Psoas muscle (tissue), 8 donors: ENCODE results near the gene RAG1. TPM values are rescaled to one million over a fixed set of nuclear protein-coding genes. Genes with fewer than 3 reads are reported as not detected.

Source experiments
- ATAC-seq, 4 donors: fragments of 200-7000 bp; cut with Tn5 transposase; one replicate each; pipeline ENCODE4 v1.9.1; 2020; ENCODE audit warnings: moderate library complexity in 3 of 4, mild to moderate bottlenecking in 2 of 4
- DNase-seq, 2 donors: peaks; one replicate each; pipeline ENCODE4 v3.0.0-alpha.2; 2020
- H3K27ac ChIP-seq: fragments of 200-600 bp; one replicate; pipeline ENCODE4 v1.8.0; 2022
- H3K27me3 ChIP-seq, 3 donors: fragments of 200-600 bp in 1 of 3; one replicate each; pipeline versions ENCODE4 v1.6.1 to v1.8.0; 2013 to 2022; ENCODE audit warnings: low read length in 2 of 3, mild to moderate bottlenecking in 2 of 3, moderate library complexity in 1 of 3; ENCODE audit not compliant: insufficient read depth in 3 of 3
- H3K36me3 ChIP-seq, 2 donors: fragments of 200-600 bp in 1 of 2; one replicate each; pipeline versions ENCODE4 v1.6.1 to v1.8.0; 2013 to 2022; ENCODE audit warnings: low read depth in 1 of 2, mild to moderate bottlenecking in 1 of 2, moderate library complexity in 1 of 2; ENCODE audit not compliant: insufficient read depth in 1 of 2
- H3K4me1 ChIP-seq: fragments of 200-600 bp; one replicate; pipeline ENCODE4 v1.8.0; 2022
- H3K4me3 ChIP-seq: fragments of 200-600 bp; one replicate; pipeline ENCODE4 v1.8.0; 2022; ENCODE audit warnings: mild to moderate bottlenecking
- H3K9me3 ChIP-seq: fragments of 200-600 bp; one replicate; pipeline ENCODE4 v1.8.0; 2022
- CTCF ChIP-seq: fragments of 200-600 bp; IDR thresholded peaks from one replicate; pipeline ENCODE4 v1.8.0; 2022; ENCODE audit warnings: antibody characterized with exemption
- WGBS, 3 donors: extraction: QIAGEN DNeasy Blood & Tissue Kit; methylation state at CpG; one replicate each; pipeline versions ENCODE4 v1.1.6 to v1.1.7; 2013; 5-methylcytosine and 5-hydroxymethylcytosine counted together
- intact Hi-C, 2 donors: fragments of 100-400 bp; cut with DNase I; formaldehyde crosslinking; loops; one replicate each; pipeline versions ENCODE4 v1.11.0 to v1.14.2; 2022
- polyA plus RNA-seq, 3 donors: library from polyadenylated mRNA; stranded (reverse); fragments of 200-250 nt; gene quantifications; one replicate each; pipeline ENCODE4 v1.2.3, GENCODE V29; 2013
- total RNA-seq, 4 donors: library from RNA; stranded (reverse); fragmentation: NEBNext Ultra II Directional in 2 of 4; extraction: Animal tissue kit (Norgen Biotek cat#: 25700) in 2 of 4; gene quantifications; one replicate each; pipeline versions ENCODE4 v1.2.1 to v1.2.4, GENCODE V29; 2021 to 2023
- donor health status: healthy with polysubstance abuse.
- donor health status: DM: no; HTN: no; CAD: no; lungs with moderate emphysema.
- donor health status: Bipolar disorder and iron deficiency.
- donor health status: healthy.
- donor health status: DM: yes; HTN: yes; CAD: no.
- donor health status: DM: no; HTN: no; CAD: no.
- donor health status: DM: no; HTN: no; CAD: no.
- donor health status: DM: yes; HTN: yes; CAD: no.

RAG1 gene
- total and polyA plus RNA-seq, 7 donors, result 0.04 to 1.7 (median 0.44) TPM

- Histone ChIP-seq H3K9me3 (no peaks in the 10 kb centered on the region), H3K4me1 (no peaks in the 10 kb centered on the region), H3K4me3 (no peak overlapping the region), H3K27me3 (peaks cover 0 to 7% (median 6%) of the 10 kb centered on the region in 3 donors), H3K36me3 (no peaks in the 10 kb centered on the region), H3K27ac (no peak overlapping the region)
- ATAC-seq (no peak), DNase-seq (no peak)
- intact Hi-C loops, result no loop called here
- no peak for TF ChIP-seq CTCF
- 81 to 84% (median 83%) methylated on average over 8 of the region's 8 CpGs for WGBS, 3 donors
Measured at GRCh38 chr11:36574486-36574885, 6.7 kb downstream of the RAG1 start.

- no peaks in the 10 kb centered on the region for H3K9me3 ChIP-seq
- intact Hi-C loops, result no loop called here
- WGBS, 3 donors, result 53 to 62% (median 60%) methylated on average over 2 of the region's 2 CpGs
- H3K36me3 ChIP-seq, result no peaks in the 10 kb centered on the region
- TF ChIP-seq CTCF, result no peak
- no peak overlapping the region for H3K27ac ChIP-seq
- no peaks in the 10 kb centered on the region for H3K4me1 ChIP-seq
- ATAC-seq (no peak), DNase-seq (no peak)
- H3K4me3 ChIP-seq, result no peak overlapping the region
- H3K27me3 ChIP-seq, result peaks cover 0 to 6% (median 5%) of the 10 kb centered on the region in 3 donors
Measured at GRCh38 chr11:36577373-36577772, 9.6 kb downstream of the RAG1 start.

GRCh38 chr11:36577859-36578258, 10.1 kb downstream of the RAG1 start:
- no peak for TF ChIP-seq CTCF
- ATAC-seq (no peak), DNase-seq (no peak)
- Histone ChIP-seq H3K27me3 (peaks cover 0 to 6% (median 0%) of the 10 kb centered on the region in 3 donors), H3K4me3 (no peak overlapping the region), H3K9me3 (no peaks in the 10 kb centered on the region), H3K4me1 (no peaks in the 10 kb centered on the region), H3K36me3 (no peaks in the 10 kb centered on the region), H3K27ac (no peak overlapping the region)
- intact Hi-C loops, result no loop called here
- 83 to 86% (median 85%) methylated on average over 2 of the region's 2 CpGs for WGBS, 3 donors

GRCh38 chr11:36578458-36578857, 10.7 kb downstream of the RAG1 start:
- no peak for TF ChIP-seq CTCF
- Histone ChIP-seq H3K27ac (no peak overlapping the region), H3K36me3 (no peaks in the 10 kb centered on the region), H3K9me3 (no peaks in the 10 kb centered on the region), H3K27me3 (peaks cover 0 to 6% (median 0%) of the 10 kb centered on the region in 3 donors), H3K4me1 (no peaks in the 10 kb centered on the region), H3K4me3 (no peak overlapping the region)
- intact Hi-C loops, result no loop called here
- ATAC-seq (no peak), DNase-seq (no peak)
- WGBS, 3 donors, result 26 to 37% (median 31%) methylated on average over 1 of the region's 1 CpG

- H3K36me3 ChIP-seq, result no peaks in the 10 kb centered on the region
- H3K4me1 ChIP-seq, result no peaks in the 10 kb centered on the region
- DNase-seq, result no peak
- ATAC-seq, result no peak
- no peaks in the 10 kb centered on the region for H3K9me3 ChIP-seq
- TF ChIP-seq CTCF, result no peak
- 85 to 89% (median 86%) methylated on average over 2 of the region's 2 CpGs for WGBS, 3 donors
- intact Hi-C loops, result no loop called here
- no peak overlapping the region for H3K27ac ChIP-seq
- peaks cover 0 to 3% (median 0%) of the 10 kb centered on the region in 3 donors for H3K27me3 ChIP-seq
- H3K4me3 ChIP-seq, result no peak overlapping the region
Measured at GRCh38 chr11:36581536-36581935, 13.7 kb downstream of the RAG1 start.
